HG02610 (cell line): ENCODE measurements around the gene GHRH.

Experiments
- ATAC-seq: cut with Tn5 transposase; IDR thresholded peaks from one replicate; pipeline ENCODE4 v1.9.1; 2021; ENCODE audit warnings: mild to moderate bottlenecking, moderate library complexity; ENCODE audit not compliant: unreplicated experiment

The GHRH gene

DNA sequence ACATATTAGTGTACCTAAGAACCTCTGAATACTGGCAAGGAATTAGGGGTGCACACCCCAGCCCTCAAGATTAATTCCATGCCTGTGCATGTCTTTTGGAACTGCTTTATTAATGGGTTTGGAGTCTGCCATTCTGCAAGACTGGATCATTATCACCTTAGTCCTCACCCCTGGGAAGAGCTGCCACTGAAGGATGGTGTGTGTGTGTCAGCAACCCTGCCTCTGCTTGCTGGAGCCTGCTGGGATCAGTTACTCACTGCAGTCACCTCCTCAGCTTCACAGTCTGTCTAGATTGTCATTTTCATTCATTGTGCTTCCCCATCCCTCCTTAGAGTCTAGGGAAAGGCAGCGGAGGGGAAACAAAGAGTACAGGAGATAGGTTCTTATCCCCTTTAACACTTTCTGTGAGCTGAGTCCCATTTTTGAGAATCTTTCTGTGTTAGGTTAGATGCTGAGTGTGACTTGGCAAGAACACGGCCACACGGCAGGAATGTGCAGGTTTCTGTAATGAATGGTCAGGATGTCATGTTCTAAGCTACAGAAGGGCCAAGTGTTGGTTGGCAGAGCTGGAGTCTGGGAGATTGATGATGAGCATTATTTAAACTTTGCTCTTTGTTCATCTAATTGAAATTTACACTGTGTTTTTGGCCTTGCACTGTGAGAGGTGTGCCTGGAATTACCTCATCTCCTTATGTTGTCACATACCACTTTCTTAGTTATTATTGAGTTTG lies 21.1 kb downstream of the GHRH start:
- ATAC-seq, result no peak

DNA sequence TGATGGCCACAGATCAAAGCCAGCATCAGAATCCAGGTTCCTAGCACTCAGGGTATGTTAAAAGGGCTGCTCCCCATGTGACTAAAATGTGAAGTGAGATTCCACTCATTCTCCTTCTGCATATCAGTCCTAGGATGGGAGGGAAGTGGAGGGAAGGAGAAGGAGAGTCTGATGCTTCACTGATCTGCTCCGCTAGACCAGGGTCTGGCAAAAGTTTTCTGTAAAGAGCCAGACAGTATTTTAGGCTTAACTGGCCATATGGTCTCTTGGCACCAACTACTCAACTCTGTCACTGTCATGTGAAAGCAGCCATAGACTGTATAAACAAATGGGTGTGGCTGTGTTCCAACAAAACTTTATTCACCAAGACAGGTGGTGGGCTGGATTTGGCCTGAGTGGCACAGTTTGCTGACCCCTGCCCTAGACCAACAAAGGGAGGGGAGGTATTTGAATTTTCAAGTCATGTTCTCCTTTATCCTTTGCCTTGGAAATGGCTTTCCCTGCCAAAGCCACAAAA lies 22.6 kb downstream of the GHRH start:
- no peak for ATAC-seq

DNA sequence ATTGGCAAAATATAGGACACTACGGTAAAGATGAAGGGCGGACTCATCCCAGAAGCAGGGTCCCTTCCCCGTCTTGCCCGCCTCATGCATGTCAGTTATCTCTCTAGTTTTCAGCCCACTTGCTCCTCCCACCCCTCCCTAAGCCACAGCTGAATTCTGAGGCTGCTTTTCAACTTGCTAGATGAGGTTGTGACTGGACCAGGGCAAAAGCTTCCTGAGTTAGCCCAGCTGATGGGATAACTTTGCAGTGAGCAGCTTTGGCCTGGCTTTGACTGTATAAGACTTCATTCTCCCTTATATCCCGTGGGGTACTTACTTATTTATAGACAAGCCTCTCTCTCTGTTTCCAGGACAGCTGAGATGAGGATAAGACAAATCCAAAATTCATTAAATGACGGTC lies 23.2 kb downstream of the GHRH start:
- no peak for ATAC-seq

DNA sequence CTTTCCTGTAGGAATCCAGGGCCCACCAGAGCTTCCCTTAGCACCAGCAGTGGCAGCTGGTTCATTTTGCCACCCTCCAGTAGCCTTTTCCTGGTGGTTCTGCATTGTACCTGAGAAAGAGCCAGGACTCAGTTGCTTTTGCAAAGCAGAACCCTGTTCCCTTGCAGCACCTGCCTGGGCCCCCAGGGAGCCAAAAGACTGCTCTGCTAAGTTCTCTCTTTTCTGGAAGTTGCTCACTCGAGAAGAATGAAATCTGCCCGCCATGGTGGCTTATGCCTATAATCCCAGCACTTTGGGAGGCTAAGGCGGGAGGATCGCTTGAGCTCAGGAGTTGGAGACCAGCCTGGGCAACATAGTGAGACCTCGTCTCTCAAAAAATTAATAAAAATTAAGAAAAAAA lies 24.0 kb downstream of the GHRH start:
- ATAC-seq, result no peak

DNA sequence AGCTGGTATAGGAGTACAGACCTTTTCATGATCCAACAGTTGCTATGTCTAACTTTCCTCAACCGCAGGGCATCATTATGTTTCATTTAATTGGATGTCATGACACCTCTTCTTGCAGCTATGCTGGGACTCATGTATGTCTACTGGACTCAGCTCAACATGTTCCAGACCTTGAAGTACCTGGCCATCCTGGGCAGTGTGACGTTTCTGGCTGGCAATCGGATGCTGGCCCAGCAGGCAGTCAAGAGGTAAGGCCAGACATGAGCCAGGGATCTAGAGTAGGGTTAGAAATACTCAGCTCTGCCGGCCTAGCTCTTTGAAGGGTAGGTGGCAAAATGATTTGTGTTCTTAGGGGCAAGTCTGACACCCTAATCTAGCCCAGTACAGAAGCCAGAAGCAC lies 25.2 kb downstream of the GHRH start:
- no peak for ATAC-seq

DNA sequence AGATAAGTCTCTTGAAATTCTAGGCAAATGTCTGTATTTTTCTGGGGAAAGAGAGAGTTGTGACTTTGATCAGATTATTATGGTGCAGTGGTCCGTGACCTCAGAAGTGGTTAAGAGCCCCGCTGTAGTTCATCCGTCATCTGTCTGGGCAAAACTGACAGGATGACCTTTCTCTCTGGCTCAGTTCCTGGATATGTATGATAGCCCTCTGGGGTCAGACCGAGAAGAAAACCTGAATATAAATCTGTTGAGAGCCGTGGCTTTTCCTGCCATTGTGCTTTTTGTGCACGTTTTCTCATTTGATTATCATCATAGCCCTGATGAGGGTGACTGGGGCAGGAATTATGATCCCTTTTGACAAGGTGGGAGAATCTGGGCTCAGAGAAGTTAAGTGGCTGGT lies 26.5 kb downstream of the GHRH start:
- no peak for ATAC-seq

DNA sequence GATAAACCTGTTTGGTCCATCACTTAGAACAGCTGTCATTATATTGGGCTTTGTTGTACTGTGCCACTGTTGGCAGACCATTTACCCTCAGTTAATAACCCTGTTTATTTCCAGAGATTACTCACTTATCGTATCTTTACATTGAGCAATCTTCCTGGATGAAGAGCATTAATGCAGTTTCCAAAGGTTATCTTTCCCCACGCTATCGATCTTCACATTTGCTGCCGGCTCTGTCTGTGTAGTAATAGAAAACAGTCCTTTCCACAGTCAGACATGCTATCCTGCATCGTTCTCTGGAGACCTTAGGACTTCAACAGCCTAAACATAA lies 27.4 kb downstream of the GHRH start:
- no peak for ATAC-seq

DNA sequence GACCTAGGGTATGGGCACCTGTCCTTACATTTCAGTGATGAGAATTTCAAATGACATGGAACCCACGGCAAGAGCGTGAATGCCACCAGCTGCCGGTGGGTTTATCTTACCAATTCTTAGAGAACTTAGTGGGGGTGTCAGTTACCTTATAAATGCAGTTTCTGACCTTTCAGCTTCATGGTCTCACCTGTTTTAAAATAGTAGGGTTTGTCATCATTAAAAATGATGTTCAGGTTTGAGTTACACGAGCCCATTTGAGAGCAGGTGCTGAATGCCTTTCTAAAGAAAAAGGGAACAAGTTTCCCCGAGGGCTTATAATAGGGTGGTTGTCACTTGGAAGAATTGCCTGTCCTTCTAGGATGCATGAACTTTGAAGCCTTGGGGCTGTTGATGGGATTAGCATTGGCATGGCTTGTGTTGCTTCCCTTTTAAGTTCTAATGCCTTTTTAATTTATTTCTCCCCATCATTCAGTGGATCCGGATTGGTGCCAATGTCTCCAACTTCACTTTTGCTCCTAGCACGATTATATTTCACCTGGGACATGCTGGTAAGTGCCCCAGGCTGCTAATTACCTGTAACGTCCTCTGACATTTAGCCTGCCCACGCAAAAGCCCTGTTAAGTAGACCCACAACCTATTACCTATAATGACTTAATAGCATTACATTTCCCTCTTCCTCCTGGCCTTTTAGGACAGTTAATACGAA lies 27.9 kb downstream of the GHRH start:
- no peak for ATAC-seq

DNA sequence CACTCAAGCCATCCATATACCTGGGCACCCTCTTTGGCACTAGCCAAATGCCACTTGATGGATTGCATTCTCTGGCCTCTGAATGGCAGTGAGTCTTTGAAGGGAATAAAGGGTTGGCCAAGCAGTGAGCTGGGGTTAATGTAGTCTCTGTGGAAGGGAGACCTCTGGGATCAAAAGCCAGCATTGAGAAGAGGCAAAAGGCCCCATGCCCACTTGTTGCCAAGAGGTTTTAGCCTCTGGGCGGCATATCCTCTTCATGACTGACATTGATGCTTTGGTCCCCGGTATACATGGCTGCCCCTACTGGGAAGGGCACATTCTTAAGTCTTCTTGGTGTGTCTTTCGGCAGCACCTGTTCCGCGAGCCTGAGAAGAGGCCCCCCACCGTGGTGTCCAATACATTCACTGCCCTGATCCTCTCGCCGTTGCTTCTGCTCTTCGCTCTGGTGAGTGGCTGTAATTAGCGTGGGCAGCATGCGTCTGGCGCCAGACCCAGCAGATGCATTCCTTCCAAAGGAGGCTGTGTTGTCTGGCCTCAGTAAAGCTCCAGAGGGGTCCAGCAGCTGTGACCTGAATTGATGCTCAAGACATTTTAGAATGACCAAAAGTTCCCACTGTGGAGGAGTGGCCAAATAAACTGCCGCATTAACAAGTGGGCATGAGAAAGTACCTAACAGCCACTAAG lies 29.5 kb downstream of the GHRH start:
- no peak for ATAC-seq

DNA sequence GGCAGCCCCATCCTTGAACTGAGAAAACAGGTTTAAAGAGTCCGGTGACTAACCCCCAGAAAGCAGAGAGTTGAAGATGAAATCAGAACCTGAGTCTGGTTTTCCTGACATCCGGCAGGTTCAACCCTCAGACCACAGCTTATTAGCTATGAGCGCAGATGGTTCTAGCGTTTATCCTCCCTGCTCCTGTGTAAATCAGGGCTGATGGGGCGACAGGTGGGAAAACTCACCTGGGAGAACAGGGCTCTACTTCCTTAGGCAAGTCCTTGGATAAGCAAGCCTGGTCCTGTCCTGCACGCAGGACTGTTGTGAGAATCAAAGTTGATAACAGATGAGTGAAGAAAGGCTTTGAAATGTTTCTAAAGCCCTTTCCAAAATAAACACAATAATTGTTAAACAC lies 31.4 kb downstream of the GHRH start:
- ATAC-seq, result no peak

DNA sequence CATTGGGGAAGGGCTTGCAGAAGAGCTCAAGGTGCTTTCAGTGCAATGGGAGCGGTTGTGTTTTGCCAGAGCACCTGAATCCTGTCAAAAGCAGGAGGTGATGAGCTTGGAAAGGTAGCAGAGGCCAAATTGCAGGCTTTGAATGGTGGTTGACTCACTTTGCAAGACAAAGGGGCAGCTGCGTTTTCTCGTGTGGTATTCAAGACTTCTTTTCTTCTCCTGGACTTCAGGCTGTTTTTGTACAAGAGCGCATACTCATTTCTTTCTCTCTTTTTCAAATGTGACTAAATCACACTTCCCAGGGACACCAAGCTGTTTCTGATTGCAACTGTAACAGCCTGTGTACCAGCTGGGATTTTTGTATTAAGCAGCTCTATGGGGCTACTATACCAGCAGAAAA lies 32.3 kb downstream of the GHRH start:
- ATAC-seq, result no peak

DNA sequence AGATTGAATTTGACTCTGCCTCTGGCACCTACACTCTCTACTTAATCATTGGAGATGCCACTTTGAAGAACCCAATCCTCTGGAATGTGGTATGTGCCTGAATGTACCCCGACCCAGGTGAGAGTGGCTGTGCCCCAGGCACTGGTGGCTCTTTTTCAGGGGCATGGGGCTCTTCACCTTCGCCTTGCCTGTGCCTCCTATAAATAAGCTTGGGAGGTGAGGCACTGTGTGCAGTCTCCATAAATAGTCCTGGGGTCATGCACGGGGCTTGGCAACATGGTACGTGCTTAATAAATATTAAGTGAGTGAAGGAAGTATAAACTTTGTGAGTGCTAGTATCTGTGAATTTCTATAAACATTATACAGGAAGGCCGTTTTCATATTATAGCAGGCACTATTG lies 33.0 kb downstream of the GHRH start:
- no peak for ATAC-seq

DNA sequence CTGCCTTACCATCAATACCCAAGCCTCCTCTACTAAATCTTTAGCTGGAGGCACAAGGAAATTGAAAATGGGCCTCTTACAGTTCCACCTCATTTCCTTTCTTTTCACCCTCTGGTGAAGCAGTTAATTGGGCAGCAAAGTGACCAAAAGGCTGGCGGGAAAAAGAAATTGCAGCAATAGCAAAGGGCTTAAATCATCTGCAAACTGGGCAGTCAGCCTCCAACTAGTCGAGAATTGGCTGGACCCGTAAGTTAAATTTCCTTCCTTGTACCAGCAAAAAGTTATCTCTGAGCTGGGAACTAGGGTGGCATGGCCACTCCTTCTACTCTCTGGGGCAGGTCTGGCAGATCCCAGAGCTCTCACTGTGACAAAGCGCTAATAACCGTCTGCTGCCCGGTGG lies 33.5 kb downstream of the GHRH start:
- no peak for ATAC-seq

DNA sequence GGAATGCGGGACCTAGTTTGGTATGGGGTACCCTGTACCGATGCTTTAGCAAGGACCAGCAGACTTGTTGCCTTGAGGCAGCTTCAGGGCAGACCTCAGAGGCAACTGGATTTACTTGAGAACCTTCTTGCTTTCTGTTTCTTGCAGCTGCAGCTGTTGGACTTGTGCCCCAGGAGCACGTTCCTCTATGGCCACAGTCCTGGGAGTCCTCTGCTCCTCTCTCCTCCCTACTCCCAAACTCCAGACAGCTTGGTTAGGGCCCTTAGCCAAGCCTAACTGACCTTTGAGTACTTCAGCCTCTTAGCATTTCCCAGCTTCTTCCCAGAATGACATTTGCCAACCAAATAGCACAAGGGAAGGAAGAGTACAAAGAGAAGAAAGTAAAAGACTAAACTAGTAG lies 34.7 kb downstream of the GHRH start:
- ATAC-seq, result no peak

DNA sequence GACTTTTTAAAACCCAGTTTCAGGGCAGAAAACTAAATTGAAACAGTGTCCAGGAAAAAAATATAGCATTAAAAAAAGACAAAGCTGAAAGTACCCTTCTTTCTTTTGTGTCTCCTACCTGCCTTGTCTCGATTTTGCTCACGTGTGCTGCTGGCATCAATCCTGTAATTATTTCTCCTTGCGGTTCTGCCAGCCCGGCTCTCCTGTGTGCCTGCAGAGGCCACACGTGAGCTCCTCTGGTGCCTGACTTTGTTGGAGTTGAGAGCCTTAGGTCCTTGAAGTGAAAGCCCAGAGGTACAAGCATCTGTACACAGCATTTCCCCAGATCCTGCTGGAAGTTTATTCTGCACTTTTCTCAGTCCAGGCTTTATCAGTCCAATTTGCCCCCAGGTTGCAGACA lies 36.5 kb downstream of the GHRH start:
- no peak for ATAC-seq

DNA sequence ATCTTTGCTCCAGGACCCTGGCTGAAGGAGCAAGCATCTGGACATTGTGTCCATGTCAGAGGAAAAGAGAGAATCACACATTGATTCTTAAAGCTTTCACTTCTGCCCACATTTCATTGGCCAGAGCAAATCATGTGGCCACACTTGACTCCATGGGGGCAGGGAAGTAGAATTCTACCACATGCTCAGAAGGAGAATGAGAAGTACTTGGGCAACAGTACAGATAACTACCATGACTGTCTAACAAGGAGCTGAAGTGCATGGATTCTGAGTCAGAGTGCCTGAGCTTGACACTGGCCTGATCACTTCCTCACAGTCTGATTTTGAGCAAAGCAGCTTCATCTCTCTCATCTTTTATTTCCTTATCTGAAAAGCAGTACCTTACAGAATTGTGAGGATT lies 38.6 kb downstream of the GHRH start:
- no peak for ATAC-seq

DNA sequence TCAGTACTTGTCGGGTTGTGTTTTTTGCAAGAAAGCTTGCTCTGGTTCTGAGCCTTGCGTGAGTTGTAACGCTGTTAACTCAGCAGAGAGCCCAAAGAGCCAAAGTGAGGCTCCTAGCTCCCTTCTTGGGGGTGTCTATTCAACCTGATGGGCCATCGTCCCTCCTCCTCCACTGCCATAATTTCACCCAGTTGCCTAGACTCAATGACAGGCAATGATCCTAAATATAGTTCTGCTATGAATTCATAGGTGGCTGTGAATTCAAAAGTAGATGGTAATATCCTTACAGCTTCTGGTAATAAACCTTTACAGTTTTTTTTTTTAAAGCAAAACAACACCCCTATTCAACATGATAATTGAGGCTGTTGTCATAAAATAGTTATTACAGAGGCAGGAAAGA lies 39.5 kb downstream of the GHRH start:
- ATAC-seq, result no peak

DNA sequence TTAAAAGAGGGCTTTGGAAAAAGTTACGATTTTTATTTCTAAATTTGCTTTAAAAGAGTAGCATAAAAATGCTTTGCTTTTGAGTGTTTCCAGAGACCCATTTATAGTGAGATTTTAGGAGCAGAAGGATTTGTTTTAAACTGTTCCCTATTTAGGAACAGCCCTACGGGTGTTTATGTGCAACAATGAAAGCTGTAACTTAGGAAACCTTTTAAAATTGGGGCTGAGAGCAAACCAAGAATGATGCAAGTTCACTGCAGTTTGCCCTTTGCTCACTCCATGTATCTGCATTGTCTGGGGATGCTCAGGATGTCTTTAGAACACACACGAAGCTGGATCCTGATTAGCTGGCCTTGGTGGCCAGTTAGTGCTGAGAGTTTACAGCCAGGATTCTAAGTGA lies 40.9 kb downstream of the GHRH start:
- ATAC-seq, result no peak

DNA sequence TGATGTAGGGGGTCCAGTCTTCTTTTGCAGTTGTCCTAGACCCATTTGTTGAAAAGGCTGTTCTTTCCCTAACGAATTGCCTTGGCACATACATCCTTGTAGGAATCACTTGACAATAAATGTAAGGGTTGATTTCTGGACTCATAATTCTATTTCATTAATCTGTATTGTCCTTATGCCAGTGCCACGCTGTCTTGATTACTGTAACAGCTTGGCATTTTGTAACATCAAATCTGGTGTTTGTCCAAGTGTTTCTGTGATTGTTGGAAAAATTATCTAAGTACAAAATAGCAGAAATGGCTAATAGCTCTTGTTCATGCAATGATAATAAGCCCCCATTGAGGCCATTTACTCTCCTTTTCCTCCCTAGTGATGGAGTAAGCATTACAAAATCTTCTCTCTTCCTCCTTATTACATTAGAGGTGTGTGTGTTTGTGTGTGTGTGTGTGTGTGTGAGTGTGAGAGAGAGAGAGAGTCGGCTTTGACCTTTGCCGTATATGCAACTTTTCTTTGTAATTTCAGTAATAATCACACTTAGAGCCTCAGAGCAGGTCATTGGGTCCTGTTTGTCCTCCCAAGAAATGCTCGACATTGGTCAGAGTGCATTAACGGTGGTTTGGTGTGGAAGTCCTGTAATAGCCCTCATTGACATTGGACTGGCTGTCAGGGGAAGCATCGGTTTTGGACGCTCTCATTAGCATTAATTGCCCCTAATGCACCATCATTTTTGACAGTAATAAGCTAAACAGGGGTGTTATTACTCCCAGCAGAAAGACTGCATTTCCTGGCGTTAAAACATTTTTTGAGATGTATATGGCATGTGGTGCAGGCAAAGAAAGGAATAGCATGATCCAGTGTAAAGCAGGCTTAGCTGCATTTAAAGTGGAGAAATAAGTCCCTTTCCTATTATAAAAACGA lies 41.6 kb downstream of the GHRH start:
- no peak for ATAC-seq

DNA sequence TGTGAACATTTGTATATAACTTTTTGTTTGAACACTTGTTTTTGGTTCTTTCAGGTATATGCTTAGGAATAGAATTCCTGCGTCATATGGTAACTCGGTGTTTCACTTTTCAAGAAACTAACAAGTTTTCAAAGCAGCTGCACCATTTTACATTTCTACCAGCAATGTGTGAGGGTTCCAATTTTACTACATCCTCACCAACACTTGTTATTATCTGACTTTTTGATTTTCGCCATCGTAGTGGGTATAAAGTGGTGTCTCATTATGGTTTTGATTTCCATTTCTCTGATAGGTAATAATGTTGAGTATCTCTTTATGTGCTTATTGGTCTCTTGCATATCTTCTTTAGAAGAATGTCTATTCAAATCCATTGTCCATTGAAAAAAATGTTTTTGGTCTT lies 42.6 kb downstream of the GHRH start:
- ATAC-seq, result no peak

DNA sequence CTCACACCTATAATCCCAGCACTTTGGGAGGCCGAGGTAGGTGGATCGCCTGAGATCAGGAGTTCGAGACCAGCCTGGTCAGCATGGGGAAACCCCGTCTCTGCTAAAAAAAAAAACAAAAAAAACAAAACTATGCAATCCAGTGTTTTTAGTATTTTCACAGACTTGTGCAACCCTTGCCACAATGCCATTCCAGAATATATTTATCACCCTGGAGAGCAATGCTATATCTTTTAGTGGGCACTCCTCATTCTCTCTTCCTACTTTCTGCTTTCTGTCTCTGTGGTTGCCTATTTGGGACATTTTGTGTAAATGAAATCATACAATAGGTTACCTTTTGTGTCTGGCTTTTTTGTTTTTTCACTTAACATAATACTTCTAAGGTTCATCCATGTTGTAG lies 43.2 kb downstream of the GHRH start:
- ATAC-seq, result no peak
